ENCODE results near the gene AHSP.
"Not testable (repeated sequence)": the region's sequence is repeated elsewhere in the genome, so short reads cannot be mapped to it uniquely, and the experiment has no call there.

AHSP gene

GRCh38 chr16:31530405-31530804, 2.7 kb downstream of the AHSP start:
- no peak overlapping the region for H3K4me3 ChIP-seq

DNA sequence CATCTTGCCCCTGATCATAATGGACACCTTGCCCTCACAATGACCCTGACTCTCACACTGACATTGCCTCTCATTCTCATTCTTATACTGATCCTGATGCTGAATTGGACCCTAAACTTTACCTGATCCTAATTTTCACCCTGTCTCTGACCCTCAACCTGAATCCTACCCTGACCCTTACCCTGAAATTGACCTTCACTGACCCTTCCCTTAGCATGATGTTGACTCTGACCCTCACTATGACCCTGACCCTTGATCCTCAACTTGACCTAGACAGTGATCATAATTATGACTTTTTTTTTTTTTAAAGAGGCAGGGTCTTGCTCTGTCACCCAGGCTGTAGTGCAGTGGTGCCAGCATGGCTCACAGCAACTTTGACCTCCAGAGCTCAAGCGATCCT, 3.4 kb downstream of the AHSP start:
- Histone ChIP-seq H3K4me3 (no peak overlapping the region), H3K4me1 (no peaks in the 10 kb centered on the region), H3K36me3 (replicated peaks) (no peaks in the 10 kb centered on the region), H3K27me3 (ENCODE audit: low read depth) (no peaks in the 10 kb centered on the region; the same call in 1 of the 2 replicates), H3K9me3 (no peaks in the 10 kb centered on the region)
- DNase-seq (ENCODE audit: low spot score in 2 of 2), result no peak
- in situ Hi-C loops (cut with MboI; ENCODE audit: low sequenced_read_pairs), result no loop called here

More at GRCh38 chr16:31530405-31530804, 2.7 kb downstream of the AHSP start:
- no peaks in the 10 kb centered on the region for H3K4me1 ChIP-seq
- DNase-seq (ENCODE audit: low spot score in 2 of 2), result no peak
- in situ Hi-C loops (cut with MboI; ENCODE audit: low sequenced_read_pairs), result no loop called here
- H3K36me3 ChIP-seq (replicated peaks), result no peaks in the 10 kb centered on the region
- no peaks in the 10 kb centered on the region; the same call in 1 of the 2 replicates for H3K27me3 ChIP-seq (ENCODE audit: low read depth)
- H3K9me3 ChIP-seq, result no peaks in the 10 kb centered on the region

DNA sequence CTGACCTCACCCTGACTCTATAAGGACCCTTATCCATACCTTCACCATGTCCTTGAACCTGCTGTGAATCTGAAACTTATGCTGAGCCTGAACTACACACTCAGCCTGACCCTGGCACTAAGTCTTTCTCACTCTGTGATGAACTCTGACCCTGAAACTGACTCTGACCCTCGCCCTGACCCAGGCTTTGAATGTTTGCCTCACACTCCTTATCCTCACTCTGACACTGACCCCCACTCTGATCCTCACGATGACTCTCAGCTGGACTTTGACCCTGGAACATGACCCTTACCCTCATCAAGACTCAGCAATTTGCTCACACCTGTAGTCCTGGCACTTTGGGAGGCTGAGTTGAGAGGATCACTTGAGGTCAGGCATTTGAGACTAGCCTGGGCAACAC, 4.4 kb downstream of the AHSP start:
- no peaks in the 10 kb centered on the region for H3K9me3 ChIP-seq
- in situ Hi-C loops (cut with MboI; ENCODE audit: low sequenced_read_pairs), result no loop called here
- no peaks in the 10 kb centered on the region for H3K36me3 ChIP-seq (replicated peaks)
- no peaks in the 10 kb centered on the region for H3K4me1 ChIP-seq
- DNase-seq (ENCODE audit: low spot score in 2 of 2), result no peak
- H3K4me3 ChIP-seq, result no peak overlapping the region
- no peaks in the 10 kb centered on the region; the same call in 1 of the 2 replicates for H3K27me3 ChIP-seq (ENCODE audit: low read depth)

- DNase-seq (ENCODE audit: low spot score in 2 of 2), result no peak
- no peaks in the 10 kb centered on the region for H3K9me3 ChIP-seq
- H3K27me3 ChIP-seq (ENCODE audit: low read depth), result no peaks in the 10 kb centered on the region; the same call in 1 of the 2 replicates
- in situ Hi-C loops (cut with MboI; ENCODE audit: low sequenced_read_pairs), result no loop called here
- no peak overlapping the region for H3K4me3 ChIP-seq
- no peaks in the 10 kb centered on the region for H3K4me1 ChIP-seq
- no peaks in the 10 kb centered on the region for H3K36me3 ChIP-seq (replicated peaks)
Measured at GRCh38 chr16:31532896-31533295, 5.2 kb downstream of the AHSP start.

GRCh38 chr16:31535737-31536136, 8.0 kb downstream of the AHSP start:
- in situ Hi-C loops (cut with MboI; ENCODE audit: low sequenced_read_pairs), result no loop called here
- H3K4me1 ChIP-seq, result no peaks in the 10 kb centered on the region
- no peaks in the 10 kb centered on the region for H3K9me3 ChIP-seq
- H3K4me3 ChIP-seq, result no peak overlapping the region
- H3K36me3 ChIP-seq (replicated peaks), result no peaks in the 10 kb centered on the region
- no peak for DNase-seq (ENCODE audit: low spot score in 2 of 2)
- H3K27me3 ChIP-seq (ENCODE audit: low read depth), result no peaks in the 10 kb centered on the region

- no peak overlapping the region for H3K4me3 ChIP-seq
- no peaks in the 10 kb centered on the region for H3K9me3 ChIP-seq
Measured at GRCh38 chr16:31536804-31537361, 9.2 kb downstream of the AHSP start.

GRCh38 chr16:31537362-31538242, 9.9 kb downstream of the AHSP start:
- Histone ChIP-seq H3K4me3 (no peak overlapping the region), H3K36me3 (replicated peaks) (no peaks in the 10 kb centered on the region), H3K4me1 (no peaks in the 10 kb centered on the region), H3K27me3 (ENCODE audit: low read depth) (no peaks in the 10 kb centered on the region), H3K9me3 (no peaks in the 10 kb centered on the region)
- DNase-seq (ENCODE audit: low spot score in 2 of 2), result no peak
- in situ Hi-C loops (cut with MboI; ENCODE audit: low sequenced_read_pairs), result no loop called here

More at GRCh38 chr16:31536804-31537361, 9.2 kb downstream of the AHSP start:
- Histone ChIP-seq H3K36me3 (replicated peaks) (no peaks in the 10 kb centered on the region), H3K4me1 (no peaks in the 10 kb centered on the region), H3K27me3 (ENCODE audit: low read depth) (no peaks in the 10 kb centered on the region)
- no peak for DNase-seq (ENCODE audit: low spot score in 2 of 2)
- in situ Hi-C loops (cut with MboI; ENCODE audit: low sequenced_read_pairs), result no loop called here

DNA sequence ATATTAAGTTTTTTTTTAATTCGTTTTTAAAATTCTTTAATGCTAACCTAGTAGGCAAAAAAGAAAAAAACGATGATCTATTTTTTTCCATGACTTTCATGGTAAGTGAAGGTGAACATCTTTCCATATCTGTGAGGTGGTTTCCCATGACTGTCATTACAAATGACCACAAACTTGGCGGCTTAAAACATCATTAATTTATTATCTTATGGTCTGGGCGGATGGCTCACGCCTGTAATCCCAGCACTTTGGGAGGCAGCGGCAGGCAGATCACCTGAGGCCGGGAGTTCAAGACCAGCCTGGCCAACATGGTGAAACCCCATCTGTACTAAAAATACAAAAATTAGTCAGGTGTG, 10.5 kb downstream of the AHSP start:
- H3K36me3 ChIP-seq (replicated peaks); in situ Hi-C loops (cut with MboI; ENCODE audit: low sequenced_read_pairs); H3K4me1 ChIP-seq: not testable (repeated sequence)

GRCh38 chr16:31539762-31540161, 12.1 kb downstream of the AHSP start:
- in situ Hi-C loops (cut with MboI; ENCODE audit: low sequenced_read_pairs); H3K27me3 ChIP-seq (ENCODE audit: low read depth); H3K4me3 ChIP-seq; DNase-seq (ENCODE audit: low spot score in 2 of 2); H3K36me3 ChIP-seq (replicated peaks); H3K4me1 ChIP-seq; H3K9me3 ChIP-seq: not testable (repeated sequence)

More for the DNA sequence above, 10.5 kb downstream of the AHSP start:
- H3K27me3 ChIP-seq (ENCODE audit: low read depth); H3K4me3 ChIP-seq; DNase-seq (ENCODE audit: low spot score in 2 of 2); H3K9me3 ChIP-seq: not testable (repeated sequence)

- in situ Hi-C loops (cut with MboI; ENCODE audit: low sequenced_read_pairs), result no loop called here
- no peak overlapping the region for H3K4me3 ChIP-seq
- no peaks in the 10 kb centered on the region for H3K27me3 ChIP-seq (ENCODE audit: low read depth)
- H3K4me1 ChIP-seq, result no peaks in the 10 kb centered on the region
- no peaks in the 10 kb centered on the region; the same call in 1 of the 2 replicates for H3K9me3 ChIP-seq
- no peak for DNase-seq (ENCODE audit: low spot score in 2 of 2)
- no peaks in the 10 kb centered on the region for H3K36me3 ChIP-seq (replicated peaks)
Measured at GRCh38 chr16:31542763-31543162, 15.1 kb downstream of the AHSP start.

DNA sequence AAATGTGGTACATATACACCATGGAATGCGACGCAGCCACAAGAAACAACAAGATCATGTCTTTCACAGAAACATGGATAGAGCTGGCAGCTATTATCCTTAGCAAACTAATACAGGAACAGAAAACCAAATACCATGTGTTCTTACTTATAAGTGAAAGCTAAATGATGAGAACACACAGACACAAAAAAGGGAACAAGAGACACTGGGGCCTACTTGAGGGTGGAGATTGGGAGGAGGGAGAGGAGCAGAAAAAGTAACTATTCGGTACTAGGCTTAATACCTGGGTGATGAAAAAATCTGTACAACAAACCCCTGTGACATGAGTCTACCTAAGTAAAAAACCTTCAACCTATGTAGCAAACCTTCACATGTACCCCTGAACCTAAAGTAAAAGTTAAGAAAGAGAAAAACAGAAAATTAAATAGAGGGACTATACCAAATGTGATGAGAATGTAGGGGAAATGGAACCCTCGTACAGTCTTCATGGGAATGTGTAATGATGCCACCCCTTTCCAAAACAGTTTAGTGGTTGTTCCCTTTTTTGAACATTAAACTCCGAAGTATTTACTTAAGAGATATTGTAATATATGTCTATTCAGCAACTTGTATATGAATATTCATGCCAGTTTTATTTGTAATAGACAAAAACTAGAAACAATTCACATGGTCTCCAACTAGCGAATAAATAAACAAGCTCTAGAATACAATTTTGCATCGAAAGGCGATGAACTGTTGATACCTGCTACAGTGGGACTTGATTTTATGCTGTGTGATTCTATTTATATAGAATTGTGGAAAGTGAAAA, 33.9 kb downstream of the AHSP start:
- Histone ChIP-seq H3K36me3 (replicated peaks) (no peaks in the 10 kb centered on the region), H3K4me1 (no peaks in the 10 kb centered on the region), H3K9me3 (no peaks in the 10 kb centered on the region), H3K4me3 (no peak overlapping the region), H3K27me3 (ENCODE audit: low read depth) (no peaks in the 10 kb centered on the region; the same call in 1 of the 2 replicates)
- no peak for DNase-seq (ENCODE audit: low spot score in 2 of 2)
- in situ Hi-C loops (cut with MboI; ENCODE audit: low sequenced_read_pairs), result no loop called here

DNA sequence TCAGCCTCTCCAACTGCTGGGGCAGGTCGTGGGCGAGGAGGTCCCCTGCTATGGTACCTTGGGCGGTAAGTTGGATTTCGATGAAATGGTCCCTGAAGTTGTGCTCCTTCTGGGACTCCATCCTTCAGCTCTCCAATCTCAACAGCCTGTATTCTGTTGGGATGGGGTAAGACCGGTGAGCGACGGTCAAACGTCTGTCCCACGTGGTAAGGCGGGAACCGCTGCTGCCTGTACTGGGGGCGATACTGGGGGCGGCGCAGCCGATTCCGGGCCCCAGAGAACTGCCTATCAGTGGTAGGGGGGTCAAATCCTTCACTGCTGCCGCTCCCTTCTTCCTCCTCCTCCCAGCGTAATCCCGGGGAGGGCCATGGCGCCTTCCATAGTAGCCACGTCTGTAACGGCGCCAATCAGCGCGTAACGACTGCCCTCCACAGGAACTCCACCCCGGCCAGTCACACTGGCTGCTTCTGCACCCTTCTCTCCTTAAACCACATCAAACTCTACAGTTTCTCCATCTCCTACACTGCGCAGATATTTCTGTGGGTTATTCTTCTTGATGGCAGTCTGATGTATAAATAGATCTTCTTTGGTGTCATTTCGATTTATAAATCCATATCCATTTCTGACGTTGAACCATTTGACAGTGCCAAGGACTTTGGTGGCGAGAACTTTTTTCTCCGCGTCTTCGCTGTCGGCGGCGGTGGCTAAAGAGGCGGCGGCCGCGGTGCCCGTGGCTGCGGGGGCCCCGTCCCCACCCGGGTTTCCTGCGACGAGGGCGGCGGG, 41.1 kb downstream of the AHSP start:
- in situ Hi-C loops (cut with MboI; ENCODE audit: low sequenced_read_pairs), result no loop called here
- DNase-seq (ENCODE audit: low spot score in 2 of 2), result no peak
- Histone ChIP-seq H3K9me3 (no peaks in the 10 kb centered on the region), H3K27me3 (ENCODE audit: low read depth) (no peaks in the 10 kb centered on the region; the same call in 1 of the 2 replicates), H3K4me1 (no peaks in the 10 kb centered on the region), H3K4me3 (no peak overlapping the region), H3K36me3 (replicated peaks) (no peaks in the 10 kb centered on the region)

GRCh38 chr16:31569360-31569717, 41.6 kb downstream of the AHSP start:
- no peaks in the 10 kb centered on the region for H3K36me3 ChIP-seq (replicated peaks)
- H3K27me3 ChIP-seq (ENCODE audit: low read depth), result no peaks in the 10 kb centered on the region; the same call in 1 of the 2 replicates
- H3K9me3 ChIP-seq, result no peaks in the 10 kb centered on the region
- DNase-seq (ENCODE audit: low spot score in 2 of 2), result no peak
- no peak overlapping the region for H3K4me3 ChIP-seq
- in situ Hi-C loops (cut with MboI; ENCODE audit: low sequenced_read_pairs), result no loop called here
- no peaks in the 10 kb centered on the region for H3K4me1 ChIP-seq

Measured in HAP-1 (cell line).